NT2/D1 (cell line): Measurements from ENCODE around the gene LTBP1.

Source experiments
- SUZ12 ChIP-seq: IDR thresholded peaks from 2 replicates; pipeline ENCODE4 v1.6.1; 2011; ENCODE audit not compliant: insufficient read length, insufficient read depth; ENCODE audit errors: extremely low read depth
- YY1 ChIP-seq: IDR thresholded peaks from 2 replicates; pipeline ENCODE4 v1.6.1; 2011; ENCODE audit not compliant: insufficient read length, insufficient read depth
- ZNF274 ChIP-seq: IDR thresholded peaks from 2 replicates; pipeline ENCODE4 v1.6.1; 2011; ENCODE audit warnings: mild to moderate bottlenecking, low read depth, low read length

DNA sequence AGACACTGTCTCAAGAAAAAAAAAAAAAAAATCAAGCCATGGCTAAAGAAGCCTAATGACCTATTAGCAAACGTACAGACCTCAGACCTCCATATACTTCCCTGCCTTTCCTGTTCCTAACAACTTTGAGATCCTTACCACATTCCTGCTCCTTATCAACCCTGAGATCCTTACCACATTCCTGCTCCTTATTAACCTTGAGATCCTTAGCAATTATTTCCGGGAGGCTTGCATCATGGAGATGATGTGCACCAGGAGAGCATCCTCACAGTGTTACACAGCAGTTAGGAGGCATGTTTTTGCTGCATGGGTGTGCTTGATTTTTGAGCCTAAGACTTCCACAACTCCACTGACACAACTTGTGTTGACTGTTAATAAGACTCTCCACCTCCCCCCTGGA is 475.1 kb downstream of the LTBP1 start:
- TF ChIP-seq ZNF274 (no peak), SUZ12 (no peak), YY1 (no peak)
